ENCODE data around the gene GYS1.

DNA sequence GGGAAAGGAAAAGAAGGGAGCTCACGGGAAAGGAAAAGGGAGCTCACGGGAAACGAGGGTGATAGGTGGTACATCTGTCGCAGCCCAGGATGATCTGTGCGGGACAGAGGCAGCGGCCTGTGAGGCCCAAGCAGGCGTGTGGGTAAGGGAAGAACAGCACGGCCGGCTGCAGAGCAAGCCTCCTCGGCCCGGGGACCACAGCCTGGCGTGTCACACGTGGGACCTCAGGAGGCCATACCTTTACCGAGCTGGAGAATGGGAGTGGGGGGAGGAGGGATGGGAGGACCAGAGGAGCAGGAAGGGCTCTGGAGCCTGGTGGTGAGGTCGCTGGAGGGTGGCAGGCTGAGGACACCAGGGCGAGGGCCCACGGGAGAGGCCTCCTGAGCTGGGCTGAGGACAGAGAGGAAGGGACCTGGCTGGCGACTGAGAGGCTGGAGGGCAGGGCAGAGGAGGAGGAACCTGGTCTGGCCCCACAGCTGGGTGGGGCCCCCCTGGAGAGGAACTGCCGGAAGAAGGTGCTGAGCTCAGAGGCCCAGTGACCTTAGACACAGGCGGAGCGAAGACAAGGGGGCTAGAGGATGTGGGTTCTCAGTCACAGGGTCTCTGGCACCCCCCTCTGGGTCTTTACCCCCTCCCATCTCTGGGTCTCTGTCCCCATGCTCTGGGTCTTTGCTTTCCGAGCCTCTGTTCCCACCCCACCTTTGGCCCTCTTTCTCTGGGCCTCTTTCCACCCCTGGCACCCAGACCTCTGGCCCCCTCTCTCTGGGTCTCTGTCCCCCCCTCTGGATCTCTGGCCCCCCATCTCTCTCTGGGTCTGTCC, 30.9 kb downstream of the GYS1 start:
- TF ChIP-seq, protein P1, sequence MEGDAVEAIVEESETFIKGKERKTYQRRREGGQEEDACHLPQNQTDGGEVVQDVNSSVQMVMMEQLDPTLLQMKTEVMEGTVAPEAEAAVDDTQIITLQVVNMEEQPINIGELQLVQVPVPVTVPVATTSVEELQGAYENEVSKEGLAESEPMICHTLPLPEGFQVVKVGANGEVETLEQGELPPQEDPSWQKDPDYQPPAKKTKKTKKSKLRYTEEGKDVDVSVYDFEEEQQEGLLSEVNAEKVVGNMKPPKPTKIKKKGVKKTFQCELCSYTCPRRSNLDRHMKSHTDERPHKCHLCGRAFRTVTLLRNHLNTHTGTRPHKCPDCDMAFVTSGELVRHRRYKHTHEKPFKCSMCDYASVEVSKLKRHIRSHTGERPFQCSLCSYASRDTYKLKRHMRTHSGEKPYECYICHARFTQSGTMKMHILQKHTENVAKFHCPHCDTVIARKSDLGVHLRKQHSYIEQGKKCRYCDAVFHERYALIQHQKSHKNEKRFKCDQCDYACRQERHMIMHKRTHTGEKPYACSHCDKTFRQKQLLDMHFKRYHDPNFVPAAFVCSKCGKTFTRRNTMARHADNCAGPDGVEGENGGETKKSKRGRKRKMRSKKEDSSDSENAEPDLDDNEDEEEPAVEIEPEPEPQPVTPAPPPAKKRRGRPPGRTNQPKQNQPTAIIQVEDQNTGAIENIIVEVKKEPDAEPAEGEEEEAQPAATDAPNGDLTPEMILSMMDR (IDR thresholded peaks at IDR 0.05 in 2 of 3, conservative IDR thresholded peaks at IDR 0.05 in 1 of 3; ENCODE audit: control insufficient read depth in 2 of 3, extremely low read depth in 1 of 3, insufficient read depth in 1 of 3, low read depth in 3 of 3, low read length in 3 of 3): no peak
- TF ChIP-seq NFYB (IDR thresholded peaks at IDR 0.05; ENCODE audit: insufficient read depth, low read depth, low read length) (no peak), KLF5 (IDR thresholded peaks at IDR 0.05; ENCODE audit: partially characterized antibody) (no peak), POLR2A (IDR thresholded peaks at IDR 0.05; ENCODE audit: low read depth, low read length) (peak; percentile 78), POLR2AphosphoS5 (IDR thresholded peaks at IDR 0.05; ENCODE audit: low read length) (peak; percentile 95), MTA2 (IDR thresholded peaks at IDR 0.05; ENCODE audit: low read depth) (peak; percentile 57; the same call in 1 of the 2 replicates), NR2C2 (IDR thresholded peaks at IDR 0.05; ENCODE audit: borderline replicate concordance, control insufficient read depth, insufficient read length, low read depth) (no peak), SP1 (IDR thresholded peaks at IDR 0.05; ENCODE audit: low read depth, low read length) (peak; percentile 63), PAX8 (IDR thresholded peaks at IDR 0.05) (no peak)
- TF ChIP-seq, protein P2, sequence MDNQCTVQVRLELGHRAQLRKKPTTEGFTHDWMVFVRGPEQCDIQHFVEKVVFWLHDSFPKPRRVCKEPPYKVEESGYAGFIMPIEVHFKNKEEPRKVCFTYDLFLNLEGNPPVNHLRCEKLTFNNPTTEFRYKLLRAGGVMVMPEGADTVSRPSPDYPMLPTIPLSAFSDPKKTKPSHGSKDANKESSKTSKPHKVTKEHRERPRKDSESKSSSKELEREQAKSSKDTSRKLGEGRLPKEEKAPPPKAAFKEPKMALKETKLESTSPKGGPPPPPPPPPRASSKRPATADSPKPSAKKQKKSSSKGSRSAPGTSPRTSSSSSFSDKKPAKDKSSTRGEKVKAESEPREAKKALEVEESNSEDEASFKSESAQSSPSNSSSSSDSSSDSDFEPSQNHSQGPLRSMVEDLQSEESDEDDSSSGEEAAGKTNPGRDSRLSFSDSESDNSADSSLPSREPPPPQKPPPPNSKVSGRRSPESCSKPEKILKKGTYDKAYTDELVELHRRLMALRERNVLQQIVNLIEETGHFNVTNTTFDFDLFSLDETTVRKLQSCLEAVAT (IDR thresholded peaks at IDR 0.05): peak; percentile 73; the same call in 1 of the 2 replicates
- TF ChIP-seq, protein P3, sequence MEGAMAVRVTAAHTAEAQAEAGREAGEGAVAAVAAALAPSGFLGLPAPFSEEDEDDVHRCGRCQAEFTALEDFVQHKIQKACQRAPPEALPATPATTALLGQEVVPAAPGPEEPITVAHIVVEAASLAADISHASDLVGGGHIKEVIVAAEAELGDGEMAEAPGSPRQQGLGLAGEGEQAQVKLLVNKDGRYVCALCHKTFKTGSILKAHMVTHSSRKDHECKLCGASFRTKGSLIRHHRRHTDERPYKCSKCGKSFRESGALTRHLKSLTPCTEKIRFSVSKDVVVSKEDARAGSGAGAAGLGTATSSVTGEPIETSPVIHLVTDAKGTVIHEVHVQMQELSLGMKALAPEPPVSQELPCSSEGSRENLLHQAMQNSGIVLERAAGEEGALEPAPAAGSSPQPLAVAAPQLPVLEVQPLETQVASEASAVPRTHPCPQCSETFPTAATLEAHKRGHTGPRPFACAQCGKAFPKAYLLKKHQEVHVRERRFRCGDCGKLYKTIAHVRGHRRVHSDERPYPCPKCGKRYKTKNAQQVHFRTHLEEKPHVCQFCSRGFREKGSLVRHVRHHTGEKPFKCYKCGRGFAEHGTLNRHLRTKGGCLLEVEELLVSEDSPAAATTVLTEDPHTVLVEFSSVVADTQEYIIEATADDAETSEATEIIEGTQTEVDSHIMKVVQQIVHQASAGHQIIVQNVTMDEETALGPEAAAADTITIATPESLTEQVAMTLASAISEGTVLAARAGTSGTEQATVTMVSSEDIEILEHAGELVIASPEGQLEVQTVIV (IDR thresholded peaks at IDR 0.05; ENCODE audit: borderline replicate concordance, partially characterized antibody): peak; percentile 10
- TF ChIP-seq, protein P4, sequence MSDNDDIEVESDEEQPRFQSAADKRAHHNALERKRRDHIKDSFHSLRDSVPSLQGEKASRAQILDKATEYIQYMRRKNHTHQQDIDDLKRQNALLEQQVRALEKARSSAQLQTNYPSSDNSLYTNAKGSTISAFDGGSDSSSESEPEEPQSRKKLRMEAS (IDR thresholded peaks at IDR 0.05; ENCODE audit: low read depth, low read length): no peak
- TF ChIP-seq, protein P5, sequence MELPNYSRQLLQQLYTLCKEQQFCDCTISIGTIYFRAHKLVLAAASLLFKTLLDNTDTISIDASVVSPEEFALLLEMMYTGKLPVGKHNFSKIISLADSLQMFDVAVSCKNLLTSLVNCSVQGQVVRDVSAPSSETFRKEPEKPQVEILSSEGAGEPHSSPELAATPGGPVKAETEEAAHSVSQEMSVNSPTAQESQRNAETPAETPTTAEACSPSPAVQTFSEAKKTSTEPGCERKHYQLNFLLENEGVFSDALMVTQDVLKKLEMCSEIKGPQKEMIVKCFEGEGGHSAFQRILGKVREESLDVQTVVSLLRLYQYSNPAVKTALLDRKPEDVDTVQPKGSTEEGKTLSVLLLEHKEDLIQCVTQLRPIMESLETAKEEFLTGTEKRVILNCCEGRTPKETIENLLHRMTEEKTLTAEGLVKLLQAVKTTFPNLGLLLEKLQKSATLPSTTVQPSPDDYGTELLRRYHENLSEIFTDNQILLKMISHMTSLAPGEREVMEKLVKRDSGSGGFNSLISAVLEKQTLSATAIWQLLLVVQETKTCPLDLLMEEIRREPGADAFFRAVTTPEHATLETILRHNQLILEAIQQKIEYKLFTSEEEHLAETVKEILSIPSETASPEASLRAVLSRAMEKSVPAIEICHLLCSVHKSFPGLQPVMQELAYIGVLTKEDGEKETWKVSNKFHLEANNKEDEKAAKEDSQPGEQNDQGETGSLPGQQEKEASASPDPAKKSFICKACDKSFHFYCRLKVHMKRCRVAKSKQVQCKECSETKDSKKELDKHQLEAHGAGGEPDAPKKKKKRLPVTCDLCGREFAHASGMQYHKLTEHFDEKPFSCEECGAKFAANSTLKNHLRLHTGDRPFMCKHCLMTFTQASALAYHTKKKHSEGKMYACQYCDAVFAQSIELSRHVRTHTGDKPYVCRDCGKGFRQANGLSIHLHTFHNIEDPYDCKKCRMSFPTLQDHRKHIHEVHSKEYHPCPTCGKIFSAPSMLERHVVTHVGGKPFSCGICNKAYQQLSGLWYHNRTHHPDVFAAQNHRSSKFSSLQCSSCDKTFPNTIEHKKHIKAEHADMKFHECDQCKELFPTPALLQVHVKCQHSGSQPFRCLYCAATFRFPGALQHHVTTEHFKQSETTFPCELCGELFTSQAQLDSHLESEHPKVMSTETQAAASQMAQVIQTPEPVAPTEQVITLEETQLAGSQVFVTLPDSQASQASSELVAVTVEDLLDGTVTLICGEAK (IDR thresholded peaks at IDR 0.05; ENCODE audit: borderline replicate concordance): no peak

Measured in GM12878 (cell line).